ENCODE data around the gene GPC1.
"Not testable (repeated sequence)": the region's sequence is repeated elsewhere in the genome, so short reads cannot be mapped to it uniquely, and the experiment has no call there.

The GPC1 gene

DNA sequence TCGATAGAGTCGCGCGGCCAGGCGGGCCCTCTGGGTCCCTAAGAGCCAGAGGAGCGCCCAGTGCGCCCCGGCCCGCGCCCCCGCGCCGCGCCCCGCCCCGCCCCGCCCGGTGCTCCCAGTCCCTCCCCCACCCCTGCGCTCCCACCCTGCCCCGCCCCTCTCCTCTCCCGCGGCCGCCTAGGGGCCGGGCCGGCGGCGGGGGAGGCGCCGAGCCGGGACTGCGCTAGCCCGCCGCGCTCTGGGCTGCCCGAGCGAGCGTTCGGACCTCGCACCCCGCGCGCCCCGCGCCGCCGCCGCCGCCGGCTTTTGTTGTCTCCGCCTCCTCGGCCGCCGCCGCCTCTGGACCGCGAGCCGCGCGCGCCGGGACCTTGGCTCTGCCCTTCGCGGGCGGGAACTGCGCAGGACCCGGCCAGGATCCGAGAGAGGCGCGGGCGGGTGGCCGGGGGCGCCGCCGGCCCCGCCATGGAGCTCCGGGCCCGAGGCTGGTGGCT, at the start of gene GPC1:
TSS of gene GPC1 (plus strand) at position 207 of the 491 bp plus-strand sequence. CDS start at position 463, 256 bp downstream.
- peak within 1 kb of the TSS; percentile 70 for H3K4me3 ChIP-seq (ENCODE audit: control insufficient read depth, low read depth, low read length)
- DNase-seq (ENCODE audit: low read depth), result peak; percentile 32
- TF ChIP-seq, protein P1, sequence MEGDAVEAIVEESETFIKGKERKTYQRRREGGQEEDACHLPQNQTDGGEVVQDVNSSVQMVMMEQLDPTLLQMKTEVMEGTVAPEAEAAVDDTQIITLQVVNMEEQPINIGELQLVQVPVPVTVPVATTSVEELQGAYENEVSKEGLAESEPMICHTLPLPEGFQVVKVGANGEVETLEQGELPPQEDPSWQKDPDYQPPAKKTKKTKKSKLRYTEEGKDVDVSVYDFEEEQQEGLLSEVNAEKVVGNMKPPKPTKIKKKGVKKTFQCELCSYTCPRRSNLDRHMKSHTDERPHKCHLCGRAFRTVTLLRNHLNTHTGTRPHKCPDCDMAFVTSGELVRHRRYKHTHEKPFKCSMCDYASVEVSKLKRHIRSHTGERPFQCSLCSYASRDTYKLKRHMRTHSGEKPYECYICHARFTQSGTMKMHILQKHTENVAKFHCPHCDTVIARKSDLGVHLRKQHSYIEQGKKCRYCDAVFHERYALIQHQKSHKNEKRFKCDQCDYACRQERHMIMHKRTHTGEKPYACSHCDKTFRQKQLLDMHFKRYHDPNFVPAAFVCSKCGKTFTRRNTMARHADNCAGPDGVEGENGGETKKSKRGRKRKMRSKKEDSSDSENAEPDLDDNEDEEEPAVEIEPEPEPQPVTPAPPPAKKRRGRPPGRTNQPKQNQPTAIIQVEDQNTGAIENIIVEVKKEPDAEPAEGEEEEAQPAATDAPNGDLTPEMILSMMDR (IDR thresholded peaks at IDR 0.05; ENCODE audit: control insufficient read depth, insufficient read depth, low read depth, low read length, missing control alignments), result no peak

GRCh38 chr2:240386326-240386725, 49.1 kb upstream of the GPC1 start:
- no peak for DNase-seq (ENCODE audit: low read depth)
- TF ChIP-seq, protein P1 (IDR thresholded peaks at IDR 0.05; ENCODE audit: control insufficient read depth, insufficient read depth, low read depth, low read length, missing control alignments), result no peak
- no peak overlapping the region for H3K4me3 ChIP-seq (ENCODE audit: control insufficient read depth, low read depth, low read length)

DNA sequence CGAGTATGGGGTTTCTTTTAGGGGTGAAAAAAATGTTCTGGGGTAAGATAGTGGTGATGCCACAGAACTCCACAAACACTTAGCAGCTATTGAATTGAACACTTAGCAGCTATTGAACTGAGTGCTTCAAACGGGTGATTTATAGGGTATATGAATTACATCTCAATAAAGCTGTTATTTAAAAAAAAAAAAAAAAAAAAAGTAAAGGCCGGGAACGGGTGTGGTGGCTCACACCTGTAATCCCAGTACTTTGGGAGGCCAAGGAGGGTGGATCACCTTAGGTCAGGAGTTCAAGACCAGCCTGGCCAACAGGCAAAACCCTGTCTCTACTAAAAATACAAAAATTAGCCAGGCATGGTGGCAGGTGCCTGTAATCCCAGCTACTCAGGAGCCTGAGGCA, 48.7 kb upstream of the GPC1 start:
- DNase-seq (ENCODE audit: low read depth); H3K4me3 ChIP-seq (ENCODE audit: control insufficient read depth, low read depth, low read length): not testable (repeated sequence)

GRCh38 chr2:240387325-240387668, 48.2 kb upstream of the GPC1 start:
- H3K4me3 ChIP-seq (ENCODE audit: control insufficient read depth, low read depth, low read length), result no peak overlapping the region
- DNase-seq (ENCODE audit: low read depth), result no peak
- TF ChIP-seq, protein P1 (IDR thresholded peaks at IDR 0.05; ENCODE audit: control insufficient read depth, insufficient read depth, low read depth, low read length, missing control alignments), result no peak

DNA sequence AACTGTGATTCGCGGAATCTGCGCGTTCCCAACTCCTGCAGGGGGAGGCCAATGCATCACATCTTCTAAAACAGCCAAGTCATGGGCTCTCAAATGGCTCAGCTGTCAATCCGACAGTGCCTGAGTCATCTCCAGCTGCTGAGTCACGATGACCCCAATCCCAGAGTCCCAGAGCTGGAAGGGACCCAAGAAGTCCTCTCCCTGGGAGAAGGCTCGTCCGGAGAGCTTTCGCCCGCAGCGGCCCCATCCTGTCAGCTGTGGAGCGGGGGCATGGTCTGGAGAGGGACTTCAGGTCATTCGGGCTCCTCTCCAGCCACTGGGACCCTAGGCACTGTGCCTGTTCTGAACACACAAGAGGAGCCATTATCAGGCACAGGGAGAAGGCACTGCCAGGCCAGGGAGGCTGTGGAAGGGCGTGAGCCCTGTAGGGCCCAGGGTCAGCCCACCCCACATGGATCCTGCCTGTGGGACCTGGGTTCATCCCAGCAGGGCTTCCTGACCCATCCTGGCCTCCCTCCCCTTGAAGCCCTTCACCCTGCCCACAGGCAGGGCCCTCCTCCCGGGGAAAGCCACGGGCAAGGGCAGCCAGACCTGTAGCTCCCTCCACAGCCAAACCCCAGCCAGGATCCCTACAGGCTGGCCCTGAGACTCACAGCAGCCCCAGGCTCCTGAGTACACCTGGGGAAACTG, 47.6 kb upstream of the GPC1 start:
- TF ChIP-seq, protein P1 (IDR thresholded peaks at IDR 0.05; ENCODE audit: control insufficient read depth, insufficient read depth, low read depth, low read length, missing control alignments), result peak; percentile 12
- DNase-seq (ENCODE audit: low read depth), result peak; percentile 88
- H3K4me3 ChIP-seq (ENCODE audit: control insufficient read depth, low read depth, low read length), result no peak overlapping the region

GRCh38 chr2:240388471-240389301, 46.8 kb upstream of the GPC1 start:
- no peak for DNase-seq (ENCODE audit: low read depth)
- TF ChIP-seq, protein P1 (IDR thresholded peaks at IDR 0.05; ENCODE audit: control insufficient read depth, insufficient read depth, low read depth, low read length, missing control alignments), result no peak
- no peak overlapping the region for H3K4me3 ChIP-seq (ENCODE audit: control insufficient read depth, low read depth, low read length)

- H3K4me3 ChIP-seq (ENCODE audit: control insufficient read depth, low read depth, low read length), result no peak overlapping the region
- TF ChIP-seq, protein P1 (IDR thresholded peaks at IDR 0.05; ENCODE audit: control insufficient read depth, insufficient read depth, low read depth, low read length, missing control alignments), result no peak
- DNase-seq (ENCODE audit: low read depth), result no peak
Observed at GRCh38 chr2:240389302-240389805, 46.1 kb upstream of the GPC1 start.
